ENCODE results near the gene MIPEP. TPM values are rescaled to one million over a fixed set of nuclear protein-coding genes. Genes with fewer than 3 reads are reported as not detected.

The MIPEP gene
- total RNA-seq, 2 donors from 2014 or later, result 60.4 to 107 TPM

DNA sequence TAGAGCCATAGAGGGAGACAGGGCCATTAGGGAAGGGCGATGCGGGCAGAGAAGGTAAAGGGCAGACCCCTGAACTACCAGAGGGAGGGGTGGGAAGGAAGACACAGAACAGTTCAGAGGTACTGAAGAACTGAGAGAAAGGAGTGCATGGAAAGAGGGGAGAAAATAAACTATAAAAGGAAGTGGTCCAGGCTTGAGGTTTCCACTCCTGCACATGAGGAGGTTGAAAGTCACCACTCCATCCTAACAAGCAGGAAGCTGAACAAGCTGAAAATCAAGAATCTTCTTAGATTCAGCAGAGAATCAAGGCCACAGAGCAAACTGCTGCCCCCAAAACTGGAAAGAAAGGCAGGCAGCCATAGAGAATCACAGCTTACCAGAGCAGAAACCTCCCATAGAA lies 45.1 kb downstream of the MIPEP start:
- H3K36me3 ChIP-seq, result no peaks in the 10 kb centered on the region
- no peak for TF ChIP-seq CTCF (IDR thresholded peaks at IDR 0.05)
- no peaks in the 10 kb centered on the region for H3K27me3 ChIP-seq
- H3K27ac ChIP-seq, result no peak overlapping the region
- DNase-seq (ENCODE audit: low spot score), result no peak
- no peaks in the 10 kb centered on the region for H3K4me1 ChIP-seq
- no peaks in the 10 kb centered on the region for H3K9me3 ChIP-seq
- no peak overlapping the region for H3K4me3 ChIP-seq

DNA sequence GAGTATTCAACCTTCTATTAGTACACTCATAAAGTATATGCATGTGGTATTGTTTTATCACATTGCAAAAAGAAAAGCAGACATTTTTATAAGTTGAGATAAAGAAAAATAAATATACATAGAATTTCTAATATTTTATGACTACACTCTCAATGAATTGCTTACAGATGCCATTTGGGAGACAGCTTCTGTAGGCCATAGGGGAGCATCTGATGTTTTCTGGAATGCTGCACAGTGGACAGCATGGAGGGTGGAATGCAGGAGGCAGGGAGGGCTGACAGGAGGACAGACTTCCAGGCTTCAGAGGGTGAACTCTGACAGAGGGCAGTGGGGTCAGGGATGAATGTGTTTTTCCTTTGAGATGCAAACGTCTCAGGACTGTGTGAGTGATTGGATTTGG lies 45.8 kb downstream of the MIPEP start:
- TF ChIP-seq CTCF (IDR thresholded peaks at IDR 0.05), result no peak
- DNase-seq (ENCODE audit: low spot score), result no peak
- no peaks in the 10 kb centered on the region for H3K36me3 ChIP-seq
- H3K27me3 ChIP-seq, result no peaks in the 10 kb centered on the region
- H3K27ac ChIP-seq, result no peak overlapping the region
- H3K9me3 ChIP-seq, result no peaks in the 10 kb centered on the region
- no peak overlapping the region for H3K4me3 ChIP-seq
- no peaks in the 10 kb centered on the region for H3K4me1 ChIP-seq

DNA sequence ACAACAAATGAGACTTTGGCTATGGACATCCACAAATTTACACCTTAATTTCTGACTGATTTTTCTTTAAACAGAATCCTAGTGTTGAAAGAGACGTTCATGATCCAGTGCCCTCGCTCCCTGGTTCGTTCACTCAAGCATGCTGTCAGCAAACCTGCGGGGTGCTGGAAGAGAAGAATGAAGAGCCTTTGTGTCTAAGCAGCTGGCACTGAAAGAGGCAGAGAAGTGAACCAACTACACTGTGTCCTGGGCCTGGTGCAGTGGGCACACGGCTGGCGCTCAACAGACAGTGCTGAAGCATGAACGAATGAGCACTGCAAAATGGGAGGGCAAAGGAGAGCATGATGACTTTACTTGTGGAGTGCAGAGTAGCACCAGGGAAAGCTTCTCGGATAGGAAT lies 46.8 kb downstream of the MIPEP start:
- H3K36me3 ChIP-seq, result no peaks in the 10 kb centered on the region
- H3K4me3 ChIP-seq, result no peak overlapping the region
- H3K27ac ChIP-seq, result no peak overlapping the region
- no peaks in the 10 kb centered on the region for H3K4me1 ChIP-seq
- no peaks in the 10 kb centered on the region for H3K27me3 ChIP-seq
- no peak for TF ChIP-seq CTCF (IDR thresholded peaks at IDR 0.05)
- H3K9me3 ChIP-seq, result no peaks in the 10 kb centered on the region
- DNase-seq (ENCODE audit: low spot score), result no peak

DNA sequence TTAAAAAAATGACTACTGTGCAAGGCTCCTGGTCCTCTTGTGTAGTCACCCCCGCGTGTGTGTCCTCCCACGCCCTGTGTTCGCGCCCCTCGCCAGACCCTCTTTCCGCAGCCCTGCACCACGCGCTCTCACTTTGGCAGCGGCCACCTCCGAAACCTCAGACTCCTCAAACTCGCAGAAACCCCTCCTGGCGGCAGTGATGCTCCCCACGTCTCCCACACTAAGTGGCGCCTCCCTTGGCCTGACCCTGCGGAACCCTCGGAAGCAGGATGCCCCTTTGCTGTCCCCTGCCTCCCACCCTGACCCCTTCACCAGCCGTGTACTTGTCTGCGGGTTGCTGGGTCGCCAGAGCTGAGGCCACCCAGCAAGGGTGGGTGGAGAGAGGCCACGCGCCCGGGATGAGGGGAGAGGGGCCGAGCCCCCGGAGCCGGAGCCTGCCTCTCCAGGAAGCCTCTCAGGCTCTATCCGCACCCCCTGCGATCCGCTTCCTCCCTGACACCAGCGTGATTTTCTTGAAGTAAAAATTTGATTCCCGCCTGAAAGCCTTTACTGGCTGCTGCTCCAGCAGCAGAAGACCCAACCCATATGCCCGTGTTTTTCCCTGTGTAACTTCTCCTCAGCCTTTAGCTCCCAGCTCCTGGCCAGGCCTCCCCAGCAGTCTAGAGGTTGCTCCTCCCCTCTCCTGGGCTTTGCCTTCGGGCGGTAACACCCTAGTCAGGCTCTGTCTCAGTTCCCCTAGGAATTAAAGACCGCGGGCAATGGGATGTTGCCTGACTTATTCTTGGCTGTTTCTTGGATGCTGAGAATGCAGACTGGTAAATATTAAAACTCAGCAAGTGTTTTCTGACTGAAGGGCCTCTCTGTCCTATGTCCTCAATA lies 55.2 kb downstream of the MIPEP start:
- Histone ChIP-seq H3K36me3 (no peaks in the 10 kb centered on the region), H3K27me3 (no peaks in the 10 kb centered on the region), H3K27ac (no peak overlapping the region), H3K9me3 (no peaks in the 10 kb centered on the region), H3K4me1 (no peaks in the 10 kb centered on the region), H3K4me3 (no peak overlapping the region)
- TF ChIP-seq CTCF (IDR thresholded peaks at IDR 0.05), result no peak
- DNase-seq (ENCODE audit: low spot score), result no peak

DNA sequence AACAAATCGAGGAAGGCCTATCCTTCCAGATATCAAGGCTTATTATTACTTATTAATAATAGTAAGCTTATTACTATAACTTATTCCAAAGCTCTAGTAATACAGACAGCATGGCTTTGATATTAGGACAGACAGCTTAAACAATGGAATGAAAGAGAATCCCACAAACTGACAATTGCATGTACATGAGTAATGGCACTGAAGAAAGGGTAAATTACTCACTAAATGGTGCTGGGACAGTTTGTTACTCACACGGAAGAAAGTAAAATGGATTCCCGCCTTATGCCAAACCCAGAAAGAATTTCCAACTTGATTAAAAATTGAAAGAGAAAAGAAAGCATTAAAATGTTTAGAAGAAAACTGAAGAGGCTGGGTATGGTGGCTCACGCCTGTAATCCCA lies 60.3 kb downstream of the MIPEP start:
- TF ChIP-seq CTCF (IDR thresholded peaks at IDR 0.05), result no peak
- H3K9me3 ChIP-seq, result no peaks in the 10 kb centered on the region
- no peak overlapping the region for H3K4me3 ChIP-seq
- no peaks in the 10 kb centered on the region for H3K27me3 ChIP-seq
- H3K27ac ChIP-seq, result no peak overlapping the region
- H3K36me3 ChIP-seq, result no peaks in the 10 kb centered on the region
- no peaks in the 10 kb centered on the region for H3K4me1 ChIP-seq
- DNase-seq (ENCODE audit: low spot score), result no peak

DNA sequence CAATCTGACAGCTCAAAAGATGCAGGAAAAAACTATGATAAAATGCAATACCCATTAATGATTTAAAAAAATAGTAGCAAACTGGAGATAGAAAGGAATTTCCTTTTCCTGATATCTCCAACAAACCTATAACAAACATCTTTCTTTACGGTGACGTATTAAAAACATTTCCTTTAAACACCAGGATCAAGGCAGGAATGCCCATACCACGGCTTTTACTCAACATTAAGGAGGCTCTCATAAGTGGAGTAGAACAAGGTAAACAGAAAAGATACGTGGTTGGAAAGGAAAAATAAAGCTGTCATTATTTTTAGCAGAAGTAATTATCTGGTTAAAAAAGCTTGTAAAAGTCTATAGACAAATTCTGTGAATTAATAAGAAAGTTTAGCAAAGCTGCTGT lies 61.1 kb downstream of the MIPEP start:
- Histone ChIP-seq H3K27me3 (no peaks in the 10 kb centered on the region), H3K4me1 (no peaks in the 10 kb centered on the region), H3K9me3 (no peaks in the 10 kb centered on the region), H3K4me3 (no peak overlapping the region), H3K27ac (no peak overlapping the region), H3K36me3 (no peaks in the 10 kb centered on the region)
- DNase-seq (ENCODE audit: low spot score), result no peak
- TF ChIP-seq CTCF (IDR thresholded peaks at IDR 0.05), result no peak
